Stimulated activated CD8-positive, alpha-beta memory T cell treated with anti-CD3 and anti-CD28 coated beads, Interleukin-2, amount 100 ng/mL, for 1 hour (primary cell): ENCODE results near the gene FXN.
"Not testable (repeated sequence)": the region's sequence is repeated elsewhere in the genome, so short reads cannot be mapped to it uniquely, and the experiment has no call there.

Source experiments
- DNase-seq, 2 donors: peaks; one replicate each; pipeline ENCODE4 v3.0.0-alpha.2; 2020; ENCODE audit warnings: low read depth in 2 of 2

FXN gene

GRCh38 chr9:69103348-69103996, 67.9 kb downstream of the FXN start:
- DNase-seq, result not testable (repeated sequence)

- DNase-seq, result no peak
Measured at GRCh38 chr9:69104830-69105527, 69.4 kb downstream of the FXN start.

GRCh38 chr9:69107771-69108170, 72.2 kb downstream of the FXN start:
- DNase-seq, result no peak

- not testable (repeated sequence) for DNase-seq
Measured at GRCh38 chr9:69108706-69109105, 73.2 kb downstream of the FXN start.

GRCh38 chr9:69109152-69109551, 73.6 kb downstream of the FXN start:
- no peak for DNase-seq

- not testable (repeated sequence) for DNase-seq
Measured at GRCh38 chr9:69112646-69113045, 77.1 kb downstream of the FXN start.

- DNase-seq, result no peak
Measured at GRCh38 chr9:69115621-69116020, 80.1 kb downstream of the FXN start.

- DNase-seq, result no peak
Measured at GRCh38 chr9:69118656-69119055, 83.1 kb downstream of the FXN start.

GRCh38 chr9:69120380-69121154, 85.0 kb downstream of the FXN start:
- no peak for DNase-seq

GRCh38 chr9:69121155-69122081, 85.9 kb downstream of the FXN start:
- DNase-seq, result no peak

GRCh38 chr9:69122082-69122548, 86.6 kb downstream of the FXN start:
- DNase-seq, result no peak

- DNase-seq, result no peak
Measured at GRCh38 chr9:69122549-69123141, 87.1 kb downstream of the FXN start.

GRCh38 chr9:69130456-69131441, 95.2 kb downstream of the FXN start:
- DNase-seq, result no peak

GRCh38 chr9:69131682-69132081, 96.1 kb downstream of the FXN start:
- DNase-seq, result no peak

- DNase-seq, result no peak
Measured at GRCh38 chr9:69132361-69132760, 96.8 kb downstream of the FXN start.

- DNase-seq, result no peak
Measured at GRCh38 chr9:69134412-69134811, 98.9 kb downstream of the FXN start.

- no peak for DNase-seq
Measured at GRCh38 chr9:69136185-69136584, 100.6 kb downstream of the FXN start.

GRCh38 chr9:69136779-69137178, 101.2 kb downstream of the FXN start:
- no peak for DNase-seq

GRCh38 chr9:69137311-69137710, 101.8 kb downstream of the FXN start:
- no peak for DNase-seq

GRCh38 chr9:69139596-69139995, 104.0 kb downstream of the FXN start:
- DNase-seq, result no peak
